NAMALWA (cell line): ENCODE data around the gene PITX1.

ENCODE experiments used
- DNase-seq: peaks from one replicate; pipeline ENCODE4 v3.0.0-alpha.2; 2015; ENCODE audit warnings: low spot score

PITX1 gene

GRCh38 chr5:135041726-135042125, 7.7 kb upstream of the PITX1 start:
- DNase-seq = no peak

- DNase-seq = no peak
These were observed 7.1 kb upstream of the PITX1 start for GRCh38 chr5:135041145-135041587.

GRCh38 chr5:135040333-135041144, 6.5 kb upstream of the PITX1 start:
- DNase-seq = no peak

GRCh38 chr5:135040034-135040332, 6.0 kb upstream of the PITX1 start:
- DNase-seq = no peak

GRCh38 chr5:135039271-135040033, 5.4 kb upstream of the PITX1 start:
- DNase-seq = no peak

- no peak for DNase-seq
These were observed 4.8 kb upstream of the PITX1 start for GRCh38 chr5:135038813-135039270.

GRCh38 chr5:135038205-135038812, 4.3 kb upstream of the PITX1 start:
- DNase-seq = no peak

- no peak for DNase-seq
These were observed 3.6 kb upstream of the PITX1 start for GRCh38 chr5:135037519-135038204.

- no peak for DNase-seq
These were observed 2.4 kb upstream of the PITX1 start for GRCh38 chr5:135036405-135036804.

- no peak for DNase-seq
These were observed 1.6 kb upstream of the PITX1 start for GRCh38 chr5:135035678-135036030.

GRCh38 chr5:135034963-135035677, 1.1 kb upstream of the PITX1 start:
- DNase-seq = no peak

GRCh38 chr5:135034236-135034962, 371 bp upstream of the PITX1 start:
- DNase-seq = peak; percentile 64

- DNase-seq = peak; percentile 52
These were observed 798 bp downstream of the PITX1 start for GRCh38 chr5:135032999-135033861.

GRCh38 chr5:135032695-135032998, 1.4 kb downstream of the PITX1 start:
- DNase-seq = peak; percentile 33

- DNase-seq = peak; percentile 34
These were observed 2.0 kb downstream of the PITX1 start for GRCh38 chr5:135031813-135032694.

- no peak for DNase-seq
These were observed 2.8 kb downstream of the PITX1 start for GRCh38 chr5:135030956-135031812.

- DNase-seq = no peak
These were observed 3.7 kb downstream of the PITX1 start for GRCh38 chr5:135030123-135030955.
